Natural killer cell (primary cell): ENCODE data around the gene CD72. TPM values are rescaled to one million over a fixed set of nuclear protein-coding genes. Genes with fewer than 3 reads are reported as not detected.

Experiments
- ATAC-seq, 3 donors: fragments of 150-1000 bp in 2 of 3; fragments of 200-7000 bp in 1 of 3; cut with Tn5 transposase; 1 replicate in 1 of 3; 2 replicates in 2 of 3; pipeline ENCODE4 v1.10.0; 2021; ENCODE audit warnings: mild to moderate bottlenecking in 2 of 3, moderate library complexity in 2 of 3
- DNase-seq, 2 donors: peaks; one replicate each; pipeline versions ENCODE4 v3.0.0 to v3.0.0-alpha.2; 2013 to 2021; ENCODE audit warnings: mixed read lengths in 1 of 2
- H3K27ac ChIP-seq: one replicate; pipeline ENCODE4 v1.5.1; 2013; ENCODE audit warnings: mild to moderate bottlenecking, low read length
- H3K27me3 ChIP-seq: one replicate; pipeline ENCODE4 v1.6.1; 2013; ENCODE audit warnings: low read length; ENCODE audit not compliant: control insufficient read depth, insufficient read depth
- H3K36me3 ChIP-seq: one replicate; pipeline ENCODE4 v1.6.1; 2013; ENCODE audit warnings: low read length; ENCODE audit not compliant: control insufficient read depth, insufficient read depth
- H3K4me1 ChIP-seq: one replicate; pipeline ENCODE4 v1.6.1; 2013; ENCODE audit warnings: low read length; ENCODE audit not compliant: control insufficient read depth, insufficient read depth
- H3K4me3 ChIP-seq: one replicate; pipeline ENCODE4 v1.5.1; 2013; ENCODE audit warnings: low read length
- H3K9me3 ChIP-seq: one replicate; pipeline ENCODE4 v1.6.1; 2013; ENCODE audit warnings: low read length; ENCODE audit not compliant: control insufficient read depth, insufficient read depth
- H3K27ac Mint-ChIP-seq, 2 donors: one replicate each; pipeline ENCODE4 v1.8.0; 2022; ENCODE audit warnings: mild to moderate bottlenecking in 2 of 2, mixed read lengths in 2 of 2, moderate library complexity in 1 of 2
- H3K27me3 Mint-ChIP-seq, 2 donors: one replicate each; pipeline ENCODE4 v1.8.0; 2022; ENCODE audit warnings: low read depth in 2 of 2, mixed read lengths in 2 of 2
- H3K36me3 Mint-ChIP-seq: one replicate; pipeline ENCODE4 v1.8.0; 2022; ENCODE audit warnings: mixed read lengths
- H3K4me1 Mint-ChIP-seq, 2 donors: one replicate each; pipeline ENCODE4 v1.8.0; 2022; ENCODE audit warnings: mixed read lengths in 2 of 2
- H3K4me3 Mint-ChIP-seq: one replicate; pipeline ENCODE4 v1.8.0; 2022; ENCODE audit warnings: mild to moderate bottlenecking, moderate library complexity, mixed read lengths
- H3K9me3 Mint-ChIP-seq, 2 donors: one replicate each; pipeline ENCODE4 v1.8.0; 2022; ENCODE audit warnings: mixed read lengths in 2 of 2
- WGBS: methylation state at CpG from one replicate; pipeline ENCODE4 v1.1.7; 2013; ENCODE audit warnings: missing lambda C conversion rate; ENCODE audit not compliant: insufficient coverage; 5-methylcytosine and 5-hydroxymethylcytosine counted together
- intact Hi-C: fragments of 100-400 bp; cut with micrococcal nuclease; formaldehyde crosslinking; loops from one replicate; pipeline ENCODE4 v1.14.2; 2022
- total RNA-seq, 4 donors: library from RNA; stranded (reverse); fragments of 120-200 nt in 1 of 4; gene quantifications; one replicate each; pipeline versions ENCODE4 v1.2.3 to v1.2.4, GENCODE V29; 2013 to 2022
- TF ChIP-seq, protein P1 (sequence below): fragments of 200-600 bp; IDR thresholded peaks from one replicate; pipeline ENCODE4 v1.8.0; 2022; ENCODE audit warnings: antibody characterized with exemption

CD72 gene
- total RNA-seq, 3 donors from 2014 or later (not counting 1 experiment from before 2014, with no cell fraction given) = 27.0 to 48.1 (median 32.3) TPM

DNA sequence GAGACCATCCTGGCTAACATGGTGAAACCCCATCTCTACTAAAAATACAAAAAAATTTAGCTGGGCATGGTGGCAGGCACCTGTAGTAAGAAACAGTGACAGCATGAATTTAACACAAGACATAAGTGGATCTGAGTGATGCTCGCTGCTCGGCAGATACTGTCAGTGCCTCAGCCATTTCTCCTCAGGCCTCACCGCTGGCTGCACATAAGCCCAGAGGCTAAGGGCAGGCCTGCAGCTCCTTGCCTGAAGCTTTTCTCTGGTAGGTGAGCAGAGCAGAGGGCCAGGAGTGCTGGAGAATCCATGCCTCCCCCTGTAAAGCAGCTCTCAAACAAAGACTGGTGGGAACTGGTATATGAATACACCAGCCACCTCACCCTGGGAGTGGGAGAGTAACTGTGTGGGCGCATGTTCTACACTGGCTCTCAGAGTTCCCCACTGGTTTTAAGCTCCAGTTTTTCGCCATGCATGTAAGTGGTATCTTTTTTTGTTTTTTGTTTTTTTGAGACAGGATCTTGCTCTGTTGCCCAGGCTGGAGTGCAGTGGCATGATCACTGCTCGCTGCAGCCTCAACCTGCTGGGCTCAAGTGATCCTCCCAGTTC is 10.3 kb upstream of the CD72 start:
- no peak overlapping the region for H3K4me3 ChIP-seq
- no peaks in the 10 kb centered on the region for H3K27me3 Mint-ChIP-seq
- H3K9me3 Mint-ChIP-seq = no peaks in the 10 kb centered on the region
- no peak for DNase-seq
- no peaks in the 10 kb centered on the region for H3K27me3 ChIP-seq
- no peaks in the 10 kb centered on the region for H3K4me1 ChIP-seq
- no peaks in the 10 kb centered on the region for H3K36me3 Mint-ChIP-seq
- H3K4me1 Mint-ChIP-seq = peaks cover 0 to 8% of the 10 kb centered on the region in 2 donors
- H3K27ac ChIP-seq = no peak overlapping the region
- H3K27ac Mint-ChIP-seq = no peak overlapping the region
- no peak for ATAC-seq
- H3K9me3 ChIP-seq = no peaks in the 10 kb centered on the region
- 98% methylated on average over 6 of the region's 6 CpGs for WGBS
- H3K36me3 ChIP-seq = no peaks in the 10 kb centered on the region
- intact Hi-C loops = no loop called here
- TF ChIP-seq, protein P1, sequence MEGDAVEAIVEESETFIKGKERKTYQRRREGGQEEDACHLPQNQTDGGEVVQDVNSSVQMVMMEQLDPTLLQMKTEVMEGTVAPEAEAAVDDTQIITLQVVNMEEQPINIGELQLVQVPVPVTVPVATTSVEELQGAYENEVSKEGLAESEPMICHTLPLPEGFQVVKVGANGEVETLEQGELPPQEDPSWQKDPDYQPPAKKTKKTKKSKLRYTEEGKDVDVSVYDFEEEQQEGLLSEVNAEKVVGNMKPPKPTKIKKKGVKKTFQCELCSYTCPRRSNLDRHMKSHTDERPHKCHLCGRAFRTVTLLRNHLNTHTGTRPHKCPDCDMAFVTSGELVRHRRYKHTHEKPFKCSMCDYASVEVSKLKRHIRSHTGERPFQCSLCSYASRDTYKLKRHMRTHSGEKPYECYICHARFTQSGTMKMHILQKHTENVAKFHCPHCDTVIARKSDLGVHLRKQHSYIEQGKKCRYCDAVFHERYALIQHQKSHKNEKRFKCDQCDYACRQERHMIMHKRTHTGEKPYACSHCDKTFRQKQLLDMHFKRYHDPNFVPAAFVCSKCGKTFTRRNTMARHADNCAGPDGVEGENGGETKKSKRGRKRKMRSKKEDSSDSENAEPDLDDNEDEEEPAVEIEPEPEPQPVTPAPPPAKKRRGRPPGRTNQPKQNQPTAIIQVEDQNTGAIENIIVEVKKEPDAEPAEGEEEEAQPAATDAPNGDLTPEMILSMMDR = no peak
- H3K4me3 Mint-ChIP-seq = no peak overlapping the region

DNA sequence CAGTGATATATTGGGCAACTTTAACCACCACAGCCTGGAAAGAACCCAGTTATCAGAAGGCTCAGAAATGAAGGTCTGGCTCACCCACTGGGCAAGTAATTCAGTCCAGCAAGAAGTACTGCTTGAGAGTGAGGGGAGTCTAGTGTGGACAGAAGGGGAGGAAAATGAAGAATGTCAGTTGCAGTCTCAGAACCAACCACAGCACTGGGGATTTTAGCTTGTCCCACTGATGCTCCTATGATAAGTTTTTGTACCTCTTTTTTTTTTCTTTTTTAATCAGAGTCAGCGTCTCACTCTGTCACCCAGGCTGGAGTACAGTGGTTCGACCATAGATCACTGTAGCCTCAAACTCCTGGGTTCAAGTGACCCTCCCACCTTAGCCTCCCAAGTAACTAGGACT is 9.4 kb upstream of the CD72 start:
- DNase-seq = no peak
- no peaks in the 10 kb centered on the region for H3K4me1 ChIP-seq
- no peaks in the 10 kb centered on the region for H3K36me3 Mint-ChIP-seq
- H3K9me3 ChIP-seq = no peaks in the 10 kb centered on the region
- H3K27ac ChIP-seq = no peak overlapping the region
- TF ChIP-seq, protein P1 = no peak
- H3K9me3 Mint-ChIP-seq = no peaks in the 10 kb centered on the region
- 87% methylated on average over 2 of the region's 2 CpGs for WGBS
- no peak overlapping the region for H3K27ac Mint-ChIP-seq
- no peaks in the 10 kb centered on the region for H3K27me3 Mint-ChIP-seq
- ATAC-seq = no peak
- intact Hi-C loops = no loop called here
- no peak overlapping the region for H3K4me3 Mint-ChIP-seq
- H3K36me3 ChIP-seq = no peaks in the 10 kb centered on the region
- peaks cover 0 to 8% of the 10 kb centered on the region in 2 donors for H3K4me1 Mint-ChIP-seq
- H3K27me3 ChIP-seq = no peaks in the 10 kb centered on the region
- no peak overlapping the region for H3K4me3 ChIP-seq

DNA sequence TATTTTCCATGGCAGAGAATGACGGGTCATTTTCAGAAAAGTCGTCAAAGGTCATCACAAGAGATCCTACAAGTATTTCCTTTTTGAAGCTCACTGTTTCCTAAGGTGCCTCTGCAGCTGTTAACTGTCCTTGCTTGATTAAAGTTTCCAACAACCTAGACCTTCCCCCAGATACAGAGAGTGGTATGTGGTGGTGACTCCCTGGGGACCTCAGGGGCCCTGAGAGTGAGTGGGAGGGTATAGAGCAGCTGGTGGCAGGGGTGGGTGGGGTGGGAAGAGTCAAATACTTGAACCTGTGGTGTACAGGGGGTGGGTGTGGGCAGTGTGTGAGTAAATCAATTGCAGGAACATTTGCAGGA is 1.6 kb upstream of the CD72 start:
- Histone ChIP-seq H3K4me1 (peaks cover 52% of the 10 kb centered on the region), H3K27ac (peak overlapping the region; percentile 97), H3K4me3 (no peak overlapping the region), H3K36me3 (no peaks in the 10 kb centered on the region), H3K27me3 (no peaks in the 10 kb centered on the region), H3K9me3 (no peaks in the 10 kb centered on the region)
- ATAC-seq (peak; percentile 6 to 16 (median 10)), DNase-seq (no peak)
- Mint-ChIP-seq H3K27me3 (no peaks in the 10 kb centered on the region), H3K27ac (peak overlapping the region; percentile 98 to 99), H3K4me1 (peaks cover 57 to 61% of the 10 kb centered on the region in 2 donors), H3K36me3 (no peaks in the 10 kb centered on the region), H3K9me3 (no peaks in the 10 kb centered on the region), H3K4me3 (peak overlapping the region; percentile 96)
- intact Hi-C loops = loop anchor here (1.0 to 5.0 kb wide), 3 partner anchors 15 to 113 kb away; partner anchors contain the start of genes CREB3 and TLN1
- TF ChIP-seq, protein P1 = no peak
- WGBS = 0% methylated on average over 2 of the region's 2 CpGs
